HG03097 (cell line): ENCODE results near the gene KCNH8.

Experiments used
- ATAC-seq: cut with Tn5 transposase; IDR thresholded peaks from one replicate; pipeline ENCODE4 v1.9.1; 2021; ENCODE audit not compliant: unreplicated experiment, low FRiP score

KCNH8 gene

GRCh38 chr3:19574268-19574667 lies 426.0 kb downstream of the KCNH8 start:
- ATAC-seq, result no peak

GRCh38 chr3:19576343-19576742 lies 428.0 kb downstream of the KCNH8 start:
- ATAC-seq, result no peak
